ENCODE results near the gene AFP. TPM values are rescaled to one million over a fixed set of nuclear protein-coding genes. Genes with fewer than 3 reads are reported as not detected.
"Not testable (repeated sequence)": the region's sequence is repeated elsewhere in the genome, so short reads cannot be mapped to it uniquely, and the experiment has no call there.

AFP gene
- 12.7 and 13.3 TPM in 2 replicates for total RNA-seq (2014; rRNA removed; shearing (Covaris generic))

- Histone ChIP-seq H3K4me1 (no peaks in the 10 kb centered on the region), H3K36me3 (no peaks in the 10 kb centered on the region), H3K4me3 (no peak within 1 kb of the TSS), H3K9me3 (replicated peaks) (no peaks in the 10 kb centered on the region), H3K27me3 (no peaks in the 10 kb centered on the region), H3K27ac (no peak within 1 kb of the TSS)
- DNase-seq: no peak
These were observed at the start of gene AFP for GRCh38 chr4:73435984-73436383. TSS of gene AFP (plus strand) at chr4:73436221. CDS start at chr4:73436263, 42 bp downstream.

GRCh38 chr4:73387552-73387951, 48.5 kb upstream of the AFP start:
- Histone ChIP-seq H3K36me3 (no peaks in the 10 kb centered on the region), H3K27ac (no peak overlapping the region), H3K4me1 (no peaks in the 10 kb centered on the region), H3K4me3 (no peak overlapping the region), H3K27me3 (no peaks in the 10 kb centered on the region), H3K9me3 (replicated peaks) (no peaks in the 10 kb centered on the region)
- DNase-seq: no peak

- Histone ChIP-seq H3K9me3 (replicated peaks) (no peaks in the 10 kb centered on the region), H3K36me3 (no peaks in the 10 kb centered on the region), H3K27me3 (no peaks in the 10 kb centered on the region), H3K4me1 (no peaks in the 10 kb centered on the region), H3K4me3 (no peak overlapping the region), H3K27ac (no peak overlapping the region)
- no peak for DNase-seq
These were observed 47.1 kb upstream of the AFP start for GRCh38 chr4:73388887-73389286.

- not testable (repeated sequence) for H3K27me3 ChIP-seq; DNase-seq; H3K9me3 ChIP-seq (replicated peaks); H3K4me1 ChIP-seq; H3K27ac ChIP-seq; H3K36me3 ChIP-seq; H3K4me3 ChIP-seq
These were observed 46.4 kb upstream of the AFP start for GRCh38 chr4:73389663-73390062.

GRCh38 chr4:73391774-73392173, 44.2 kb upstream of the AFP start:
- no peak for DNase-seq

GRCh38 chr4:73392936-73393335, 43.1 kb upstream of the AFP start:
- DNase-seq: no peak
- Histone ChIP-seq H3K27me3 (no peaks in the 10 kb centered on the region), H3K36me3 (no peaks in the 10 kb centered on the region), H3K9me3 (replicated peaks) (no peaks in the 10 kb centered on the region), H3K4me1 (no peaks in the 10 kb centered on the region), H3K4me3 (no peak overlapping the region), H3K27ac (no peak overlapping the region)

More at GRCh38 chr4:73391774-73392173, 44.2 kb upstream of the AFP start:
- Histone ChIP-seq H3K4me1 (no peaks in the 10 kb centered on the region), H3K27ac (no peak overlapping the region), H3K9me3 (replicated peaks) (no peaks in the 10 kb centered on the region), H3K27me3 (no peaks in the 10 kb centered on the region), H3K36me3 (no peaks in the 10 kb centered on the region), H3K4me3 (no peak overlapping the region)

- DNase-seq: no peak
- Histone ChIP-seq H3K27me3 (0 out of 2 replicates have a peak, but pooled peaks cover 3% of the 10 kb centered on the region), H3K36me3 (no peaks in the 10 kb centered on the region), H3K9me3 (replicated peaks) (no peaks in the 10 kb centered on the region), H3K27ac (no peak overlapping the region), H3K4me1 (no peaks in the 10 kb centered on the region), H3K4me3 (no peak overlapping the region)
These were observed 39.7 kb upstream of the AFP start for GRCh38 chr4:73396304-73396703.

- 0 out of 2 replicates have a peak, but pooled peaks cover 3% of the 10 kb centered on the region for H3K27me3 ChIP-seq
- no peaks in the 10 kb centered on the region for H3K9me3 ChIP-seq (replicated peaks)
- H3K36me3 ChIP-seq: no peaks in the 10 kb centered on the region
- no peaks in the 10 kb centered on the region for H3K4me1 ChIP-seq
- H3K4me3 ChIP-seq: no peak overlapping the region
- no peak for DNase-seq
- no peak overlapping the region for H3K27ac ChIP-seq
These were observed 38.7 kb upstream of the AFP start for GRCh38 chr4:73396993-73397972.

GRCh38 chr4:73401412-73401811, 34.6 kb upstream of the AFP start:
- no peaks in the 10 kb centered on the region for H3K9me3 ChIP-seq (replicated peaks)
- H3K36me3 ChIP-seq: no peaks in the 10 kb centered on the region
- no peak for DNase-seq

GRCh38 chr4:73404042-73404441, 32.0 kb upstream of the AFP start, which contains the start of gene ALB:
TSS of gene ALB (plus strand) at chr4:73404287. CDS start at chr4:73404328, 41 bp downstream.
- no peaks in the 10 kb centered on the region for H3K9me3 ChIP-seq (replicated peaks)
- H3K4me1 ChIP-seq: no peaks in the 10 kb centered on the region
- H3K27me3 ChIP-seq: no peaks in the 10 kb centered on the region
- no peak within 1 kb of the TSS for H3K4me3 ChIP-seq
- DNase-seq: no peak
- H3K36me3 ChIP-seq: no peaks in the 10 kb centered on the region
- H3K27ac ChIP-seq: no peak within 1 kb of the TSS

More at GRCh38 chr4:73401412-73401811, 34.6 kb upstream of the AFP start:
- 0 out of 2 replicates have a peak, but pooled peaks cover 3% of the 10 kb centered on the region for H3K27me3 ChIP-seq
- no peak overlapping the region for H3K27ac ChIP-seq
- no peak overlapping the region for H3K4me3 ChIP-seq
- H3K4me1 ChIP-seq: no peaks in the 10 kb centered on the region

GRCh38 chr4:73404457-73404856, 31.6 kb upstream of the AFP start:
- Histone ChIP-seq H3K9me3 (replicated peaks) (no peaks in the 10 kb centered on the region), H3K27me3 (no peaks in the 10 kb centered on the region), H3K4me1 (no peaks in the 10 kb centered on the region), H3K36me3 (no peaks in the 10 kb centered on the region), H3K4me3 (no peak overlapping the region), H3K27ac (no peak overlapping the region)
- DNase-seq: no peak

- Histone ChIP-seq H3K9me3 (replicated peaks) (no peaks in the 10 kb centered on the region), H3K4me3 (no peak overlapping the region), H3K27me3 (no peaks in the 10 kb centered on the region), H3K4me1 (no peaks in the 10 kb centered on the region), H3K27ac (no peak overlapping the region), H3K36me3 (no peaks in the 10 kb centered on the region)
- DNase-seq: no peak
These were observed 30.9 kb upstream of the AFP start for GRCh38 chr4:73405138-73405537.

- H3K36me3 ChIP-seq: no peaks in the 10 kb centered on the region
- H3K4me3 ChIP-seq: no peak overlapping the region
- H3K27ac ChIP-seq: no peak overlapping the region
- no peak for DNase-seq
- H3K9me3 ChIP-seq (replicated peaks): no peaks in the 10 kb centered on the region
- H3K4me1 ChIP-seq: no peaks in the 10 kb centered on the region
- H3K27me3 ChIP-seq: no peaks in the 10 kb centered on the region
These were observed 29.5 kb upstream of the AFP start for GRCh38 chr4:73406548-73406875.

GRCh38 chr4:73407227-73407673, 28.8 kb upstream of the AFP start:
- DNase-seq: no peak
- Histone ChIP-seq H3K36me3 (no peaks in the 10 kb centered on the region), H3K27ac (no peak overlapping the region), H3K4me1 (no peaks in the 10 kb centered on the region), H3K9me3 (replicated peaks) (no peaks in the 10 kb centered on the region), H3K27me3 (no peaks in the 10 kb centered on the region), H3K4me3 (no peak overlapping the region)

GRCh38 chr4:73408181-73408867, 27.7 kb upstream of the AFP start:
- H3K4me1 ChIP-seq: no peaks in the 10 kb centered on the region
- no peaks in the 10 kb centered on the region for H3K36me3 ChIP-seq
- no peak overlapping the region for H3K4me3 ChIP-seq
- DNase-seq: no peak
- H3K27ac ChIP-seq: no peak overlapping the region
- no peaks in the 10 kb centered on the region for H3K9me3 ChIP-seq (replicated peaks)
- H3K27me3 ChIP-seq: no peaks in the 10 kb centered on the region
